Stomach (tissue), 9 donors: ENCODE results near the gene PANK4. TPM values are rescaled to one million over a fixed set of nuclear protein-coding genes. Genes with fewer than 3 reads are reported as not detected.

Source experiments
- DNase-seq, 2 donors: peaks; one replicate each; pipeline versions ENCODE4 v3.0.0 to v3.0.0-alpha.2; 2013 to 2019
- H3K27ac ChIP-seq, 5 donors: fragments of 200-600 bp in 4 of 5; sonication (generic) in 4 of 5; one replicate each; pipeline ENCODE4 v1.5.1; 2013 to 2019; ENCODE audit warnings: mild to moderate bottlenecking in 1 of 5, moderate library complexity in 1 of 5
- H3K27me3 ChIP-seq, 3 donors: fragments of 200-600 bp; sonication (generic); one replicate each; pipeline ENCODE4 v1.5.1; 2017 to 2019; ENCODE audit warnings: mixed run types in 1 of 3
- H3K36me3 ChIP-seq, 4 donors: fragments of 200-600 bp; sonication (generic); 1 replicate in 3 of 4; 2 replicates in 1 of 4; pipeline ENCODE4 v1.5.1; 2016 to 2019
- H3K4me1 ChIP-seq, 4 donors: fragments of 200-600 bp; sonication (generic); one replicate each; pipeline ENCODE4 v1.5.1; 2016 to 2019
- H3K4me3 ChIP-seq, 4 donors: fragments of 200-600 bp; sonication (generic) in 3 of 4; one replicate each; pipeline ENCODE4 v1.5.1; 2016 to 2019; ENCODE audit warnings: mild to moderate bottlenecking in 1 of 4
- H3K9me3 ChIP-seq, 4 donors: fragments of 200-600 bp; sonication (generic); one replicate each; pipeline ENCODE4 v1.5.1; 2016 to 2019
- EP300 ChIP-seq: sonication (generic); formaldehyde crosslinking; IDR thresholded peaks from one replicate; pipeline ENCODE4 v1.6.1; 2017; ENCODE audit warnings: antibody characterized with exemption
- POLR2A ChIP-seq, 4 donors: fragments of 450-650 bp; IDR thresholded peaks; one replicate each; pipeline ENCODE4 v1.6.1; 2016; ENCODE audit warnings: antibody characterized with exemption in 4 of 4, control low read depth in 2 of 4, mild to moderate bottlenecking in 1 of 4, moderate library complexity in 1 of 4
- POLR2AphosphoS5 ChIP-seq, 3 donors: sonication (generic); formaldehyde crosslinking; IDR thresholded peaks; one replicate each; pipeline ENCODE4 v1.6.1; 2016; ENCODE audit warnings: antibody characterized with exemption in 3 of 3
- WGBS, 5 donors: extraction: QIAGEN DNeasy Blood & Tissue Kit in 3 of 5; methylation state at CpG; one replicate each; pipeline versions ENCODE4 v1.1.5 to v1.1.7; 2013 to 2018; 5-methylcytosine and 5-hydroxymethylcytosine counted together
- intact Hi-C: fragments of 100-400 bp; cut with DNase I; formaldehyde crosslinking; loops from one replicate; pipeline ENCODE4 v1.15.1; 2023; ENCODE audit warnings: low total_unique reads
- polyA plus RNA-seq, 3 donors: library from polyadenylated mRNA; stranded (reverse); fragments of 200-250 nt; gene quantifications; one replicate each; pipeline ENCODE4 v1.2.3, GENCODE V29; 2013
- total RNA-seq, 5 donors: library from RNA; depleted of rRNA; stranded (reverse); fragments of >200 nt; gene quantifications; one replicate each; pipeline versions ENCODE4 v1.1.0 to v1.2.3, GENCODE V29; 2014 to 2016
- TF ChIP-seq, protein P1 (sequence below), 7 experiments: fragments of 450-650 bp in 4 of 7; fragments of 200-600 bp in 3 of 7; sonication (generic) in 3 of 7; IDR thresholded peaks; one replicate each; pipeline ENCODE4 v1.5.1; 2016 to 2019; ENCODE audit warnings: antibody characterized with exemption in 7 of 7, control low read depth in 2 of 7, mild to moderate bottlenecking in 1 of 7
- donor health status: healthy with polysubstance abuse.
- donor health status: Bipolar disorder and iron deficiency.
- donor health status: healthy.

Gene PANK4
- total and polyA plus RNA-seq, 8 donors = 6.4 to 86.0 (median 19.5) TPM

DNA sequence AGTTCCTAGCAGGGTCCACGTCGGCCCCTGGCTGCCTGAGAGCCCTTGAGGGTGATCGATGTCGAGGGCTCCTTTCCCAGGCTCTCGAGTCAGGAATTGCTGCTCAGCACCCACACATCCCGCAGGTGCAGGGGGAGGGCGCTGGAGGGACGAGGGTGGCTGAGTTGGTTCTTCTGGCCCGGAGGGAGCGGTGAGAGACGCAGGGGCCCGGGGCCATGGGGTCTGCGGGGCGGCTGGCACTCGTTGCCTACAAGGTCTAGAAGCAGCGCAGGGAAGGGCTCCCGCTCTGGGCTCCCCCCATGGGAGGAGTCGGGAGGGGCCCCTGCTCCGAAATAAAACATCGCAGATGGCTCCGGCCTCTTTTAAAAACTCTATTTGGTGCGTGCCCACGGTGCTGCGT is 18.2 kb downstream of the PANK4 start:
- Histone ChIP-seq H3K27me3 (peaks cover 4 to 33% (median 32%) of the 10 kb centered on the region in 3 donors), H3K4me3 (no peak overlapping the region), H3K36me3 (peaks cover 51 to 62% (median 59%) of the 10 kb centered on the region in 4 donors), H3K27ac (no peak overlapping the region), H3K4me1 (peaks cover 0 to 32% (median 4%) of the 10 kb centered on the region in 4 donors), H3K9me3 (no peaks in the 10 kb centered on the region)
- WGBS, 5 donors = 84 to 89% (median 87%) methylated on average over 9 to 24 of the region's 24 CpGs
- TF ChIP-seq, protein P1, sequence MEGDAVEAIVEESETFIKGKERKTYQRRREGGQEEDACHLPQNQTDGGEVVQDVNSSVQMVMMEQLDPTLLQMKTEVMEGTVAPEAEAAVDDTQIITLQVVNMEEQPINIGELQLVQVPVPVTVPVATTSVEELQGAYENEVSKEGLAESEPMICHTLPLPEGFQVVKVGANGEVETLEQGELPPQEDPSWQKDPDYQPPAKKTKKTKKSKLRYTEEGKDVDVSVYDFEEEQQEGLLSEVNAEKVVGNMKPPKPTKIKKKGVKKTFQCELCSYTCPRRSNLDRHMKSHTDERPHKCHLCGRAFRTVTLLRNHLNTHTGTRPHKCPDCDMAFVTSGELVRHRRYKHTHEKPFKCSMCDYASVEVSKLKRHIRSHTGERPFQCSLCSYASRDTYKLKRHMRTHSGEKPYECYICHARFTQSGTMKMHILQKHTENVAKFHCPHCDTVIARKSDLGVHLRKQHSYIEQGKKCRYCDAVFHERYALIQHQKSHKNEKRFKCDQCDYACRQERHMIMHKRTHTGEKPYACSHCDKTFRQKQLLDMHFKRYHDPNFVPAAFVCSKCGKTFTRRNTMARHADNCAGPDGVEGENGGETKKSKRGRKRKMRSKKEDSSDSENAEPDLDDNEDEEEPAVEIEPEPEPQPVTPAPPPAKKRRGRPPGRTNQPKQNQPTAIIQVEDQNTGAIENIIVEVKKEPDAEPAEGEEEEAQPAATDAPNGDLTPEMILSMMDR (IDR thresholded peaks at IDR 0.05) = no peak
- no peak for TF ChIP-seq POLR2AphosphoS5 (IDR thresholded peaks at IDR 0.05)
- TF ChIP-seq EP300 = no peak
- TF ChIP-seq POLR2A (IDR thresholded peaks at IDR 0.05) = no peak
- intact Hi-C loops = no loop called here
- no peak for DNase-seq

DNA sequence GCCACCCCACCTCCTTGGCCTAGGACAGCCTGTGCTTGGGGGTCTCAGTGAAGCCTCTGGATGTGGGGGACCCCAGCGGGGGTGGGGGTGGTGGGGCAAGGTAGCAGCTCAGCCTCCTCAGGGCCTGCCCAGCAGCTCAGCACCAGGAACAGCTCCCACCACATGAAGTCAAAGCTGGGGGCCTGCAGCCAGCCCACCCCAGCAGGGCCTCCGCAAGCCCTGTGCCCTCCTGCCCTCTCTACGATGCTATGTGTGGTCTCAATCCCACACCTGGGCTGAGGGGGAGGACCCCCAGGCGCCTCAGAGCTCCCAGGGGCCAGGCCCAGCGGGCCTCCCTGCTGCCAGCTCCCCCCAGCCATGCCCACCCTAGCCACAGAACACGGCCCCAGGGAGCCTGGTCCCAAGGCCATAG is 18.6 kb downstream of the PANK4 start:
- intact Hi-C loops = no loop called here

DNA sequence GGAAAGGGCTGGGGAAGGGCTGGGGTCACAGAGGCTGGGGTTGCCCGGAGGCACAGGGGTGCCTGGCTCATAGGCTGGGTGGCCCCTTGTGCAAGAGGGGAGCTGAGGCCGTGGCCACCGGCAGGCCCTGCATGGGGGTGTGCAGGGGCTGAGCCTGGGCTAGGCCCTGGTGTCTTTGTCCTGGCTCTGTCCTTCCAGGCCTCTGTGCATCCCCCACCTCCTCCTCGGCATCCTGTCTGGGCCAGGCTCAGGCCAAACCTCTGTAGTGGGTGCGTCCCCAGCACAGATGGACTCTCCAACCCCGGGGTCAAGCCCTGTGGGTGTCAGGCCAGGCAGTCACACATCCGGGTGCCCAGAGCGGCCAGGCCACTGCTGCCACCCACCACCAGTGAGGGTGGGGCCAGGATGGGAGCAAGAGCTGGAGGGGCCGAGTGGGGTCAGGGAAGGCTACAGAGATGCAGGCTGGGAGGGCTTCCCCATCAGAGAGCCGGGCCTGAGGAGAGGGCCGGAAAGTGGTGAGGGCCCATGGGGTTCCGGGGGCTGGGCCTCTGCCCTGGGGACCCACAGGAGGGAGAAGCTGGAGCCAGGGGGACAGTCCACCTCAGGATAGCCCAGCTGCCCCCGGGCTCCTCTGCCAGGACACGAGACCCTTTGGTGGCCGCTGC is 19.4 kb downstream of the PANK4 start:
- Histone ChIP-seq H3K9me3 (no peaks in the 10 kb centered on the region), H3K4me3 (no peak overlapping the region), H3K27me3 (peaks cover 4 to 43% (median 43%) of the 10 kb centered on the region in 3 donors), H3K36me3 (peaks cover 40 to 50% (median 48%) of the 10 kb centered on the region in 4 donors), H3K4me1 (peaks cover 0 to 32% (median 4%) of the 10 kb centered on the region in 4 donors), H3K27ac (no peak overlapping the region)
- WGBS, 5 donors = 35 to 68% (median 55%) methylated on average over 5 to 15 of the region's 15 CpGs
- TF ChIP-seq POLR2A (IDR thresholded peaks at IDR 0.05) (no peak), POLR2AphosphoS5 (IDR thresholded peaks at IDR 0.05) (no peak), EP300 (no peak)
- TF ChIP-seq, protein P1 (IDR thresholded peaks at IDR 0.05) = no peak
- intact Hi-C loops = no loop called here
- no peak for DNase-seq

More for the DNA sequence above, 18.6 kb downstream of the PANK4 start:
- no peak overlapping the region for H3K27ac ChIP-seq
- 86 to 91% (median 90%) methylated on average over 6 of the region's 6 CpGs; no CpG with 5 or more reads in 1 of the 5 donors for WGBS, 5 donors
- TF ChIP-seq, protein P1 (IDR thresholded peaks at IDR 0.05) = no peak
- no peak for TF ChIP-seq POLR2A (IDR thresholded peaks at IDR 0.05)
- no peak for TF ChIP-seq POLR2AphosphoS5 (IDR thresholded peaks at IDR 0.05)
- no peak for TF ChIP-seq EP300
- H3K4me3 ChIP-seq = no peak overlapping the region
- no peaks in the 10 kb centered on the region for H3K9me3 ChIP-seq
- H3K4me1 ChIP-seq = peaks cover 0 to 32% (median 4%) of the 10 kb centered on the region in 4 donors
- H3K27me3 ChIP-seq = peaks cover 4 to 36% (median 36%) of the 10 kb centered on the region in 3 donors
- DNase-seq = no peak
- H3K36me3 ChIP-seq = peaks cover 47 to 57% (median 55%) of the 10 kb centered on the region in 4 donors

DNA sequence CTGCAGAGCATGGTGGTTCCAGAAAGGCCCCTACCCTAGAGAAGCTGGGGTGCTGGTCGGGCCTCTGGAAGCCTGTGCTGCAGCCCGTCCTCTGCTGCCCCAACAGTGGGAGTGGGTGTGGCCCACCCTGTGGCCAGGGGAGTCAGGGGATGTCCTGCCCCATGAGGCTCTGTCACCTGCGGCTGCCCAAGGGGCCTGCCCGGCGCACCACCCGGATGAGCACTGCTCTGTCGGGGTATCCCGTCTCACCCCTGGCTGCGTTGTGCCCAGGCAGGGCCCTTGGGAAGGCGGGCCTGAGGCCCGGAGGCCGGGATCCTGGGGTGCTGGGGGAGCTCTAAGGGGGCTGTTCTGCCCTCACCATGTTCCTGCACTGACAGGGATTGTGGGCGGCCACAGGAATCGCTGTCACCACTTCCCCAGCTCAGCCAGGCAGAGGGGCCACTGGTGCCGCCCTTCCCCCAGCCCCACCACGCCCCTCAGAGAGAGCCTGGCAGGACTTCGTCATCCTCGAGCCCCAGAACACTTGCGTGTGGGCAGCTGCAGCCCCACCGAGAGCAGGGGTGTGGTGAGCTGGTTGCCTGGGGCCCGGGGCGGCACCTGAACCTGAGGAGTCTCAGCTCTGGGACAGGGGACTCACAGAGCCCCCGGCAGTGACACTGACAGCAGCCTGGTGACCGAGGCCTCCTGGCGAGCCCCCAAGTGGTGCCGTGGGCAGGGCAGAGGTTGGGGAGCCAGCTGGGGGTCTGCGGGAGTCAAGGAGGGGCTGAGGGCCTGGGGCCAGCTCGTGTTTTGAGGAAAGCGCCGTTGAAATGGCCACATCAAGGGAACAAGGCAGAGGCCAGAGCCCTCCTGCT is 20.2 kb downstream of the PANK4 start:
- intact Hi-C loops = no loop called here
- 48 to 62% (median 54%) methylated on average over 26 to 30 of the region's 30 CpGs for WGBS, 5 donors

More for the DNA sequence above, 20.2 kb downstream of the PANK4 start:
- H3K9me3 ChIP-seq = no peaks in the 10 kb centered on the region
- H3K27me3 ChIP-seq = peaks cover 4 to 51% (median 51%) of the 10 kb centered on the region in 3 donors
- peaks cover 0 to 32% (median 4%) of the 10 kb centered on the region in 4 donors for H3K4me1 ChIP-seq
- H3K36me3 ChIP-seq = peaks cover 32 to 42% (median 40%) of the 10 kb centered on the region in 4 donors
- H3K4me3 ChIP-seq = no peak overlapping the region
- no peak overlapping the region for H3K27ac ChIP-seq
- TF ChIP-seq, protein P1 (IDR thresholded peaks at IDR 0.05) = no peak
- no peak for TF ChIP-seq POLR2AphosphoS5 (IDR thresholded peaks at IDR 0.05)
- TF ChIP-seq EP300 = no peak
- no peak for TF ChIP-seq POLR2A (IDR thresholded peaks at IDR 0.05)
- DNase-seq = no peak
